Panc1 (cell line): Measurements from ENCODE around the gene PTPRJ.

Source experiments
- CTCF ChIP-seq: fragments of 450-650 bp; IDR thresholded peaks from 2 replicates; pipeline ENCODE4 v1.5.1; 2017; ENCODE audit warnings: mild to moderate bottlenecking
- REST ChIP-seq, 2 experiments: IDR thresholded peaks; 2 replicates each; pipeline ENCODE4 v1.6.1; 2011 to 2012; ENCODE audit warnings: low read depth in 2 of 2, control low read depth in 1 of 2, low read length in 1 of 2, mild to moderate bottlenecking in 1 of 2, moderate library complexity in 1 of 2; ENCODE audit not compliant: insufficient read depth in 1 of 2

- no peak for TF ChIP-seq REST (IDR thresholded peaks at IDR 0.05; ENCODE audit: insufficient read depth in 1 of 2, low read depth in 2 of 2, low read length in 1 of 2)
- no peak for TF ChIP-seq CTCF
Measured at GRCh38 chr11:48142889-48143288, 162.5 kb downstream of the PTPRJ start.
